Stimulated activated effector memory CD8-positive, alpha-beta T cell treated with anti-CD3 and anti-CD28 coated beads, Interleukin-12 subunit alpha, Interleukin-12 subunit beta, amount 100 ng/mL, for 72 hours (primary cell): ENCODE data around the gene PGA4.
A peak's percentile ranks its signal among the peaks of the same experiment; 100 is the strongest.
"Not testable (repeated sequence)": the region's sequence is repeated elsewhere in the genome, so short reads cannot be mapped to it uniquely, and the experiment has no call there.

ENCODE experiments used
- ATAC-seq: fragments of 150-1000 bp; cut with Tn5 transposase; 2 replicates; pipeline ENCODE4 v1.10.0; 2021
- DNase-seq, 2 donors: peaks; one replicate each; pipeline ENCODE4 v3.0.0; 2021 to 2022; ENCODE audit warnings: low spot score in 2 of 2
- H3K27ac Mint-ChIP-seq: one replicate; pipeline ENCODE4 v1.8.0; 2022; ENCODE audit warnings: mild to moderate bottlenecking, mixed read lengths
- H3K36me3 Mint-ChIP-seq: one replicate; pipeline ENCODE4 v1.8.0; 2022; ENCODE audit warnings: mild to moderate bottlenecking, mixed read lengths
- H3K4me1 Mint-ChIP-seq: one replicate; pipeline ENCODE4 v1.8.0; 2022; ENCODE audit warnings: mixed read lengths
- H3K4me3 Mint-ChIP-seq: one replicate; pipeline ENCODE4 v1.8.0; 2022; ENCODE audit warnings: mild to moderate bottlenecking, mixed read lengths
- H3K9me3 Mint-ChIP-seq: one replicate; pipeline ENCODE4 v1.8.0; 2022; ENCODE audit warnings: mixed read lengths

PGA4 gene

DNA sequence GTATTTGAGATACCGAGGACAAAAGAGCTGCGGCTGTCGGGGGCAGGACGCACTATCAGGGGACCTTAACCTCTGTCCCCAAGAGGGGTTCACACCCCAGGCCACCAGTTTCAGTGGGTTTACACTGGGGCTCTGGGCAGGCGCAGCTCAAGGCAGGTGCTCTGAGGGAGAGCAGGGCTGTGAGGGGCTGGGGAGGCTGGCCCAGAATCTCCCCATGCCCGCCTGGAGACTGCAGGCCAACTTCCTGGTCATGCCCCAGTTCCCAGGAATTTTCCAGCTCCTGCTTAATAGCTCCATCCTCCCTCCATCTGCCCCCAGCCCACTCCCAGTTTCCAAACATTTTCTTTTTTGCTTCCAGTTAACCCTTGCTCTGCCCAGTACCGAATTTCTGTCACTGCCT lies 26.4 kb upstream of the PGA4 start:
- no peak overlapping the region for H3K27ac Mint-ChIP-seq
- no peak for DNase-seq
- no peak overlapping the region for H3K4me3 Mint-ChIP-seq
- H3K4me1 Mint-ChIP-seq: no peaks in the 10 kb centered on the region
- ATAC-seq: no peak
- no peaks in the 10 kb centered on the region for H3K36me3 Mint-ChIP-seq
- H3K9me3 Mint-ChIP-seq: no peaks in the 10 kb centered on the region

GRCh38 chr11:61198361-61198760 lies 23.8 kb upstream of the PGA4 start:
- H3K4me3 Mint-ChIP-seq: no peak overlapping the region
- H3K27ac Mint-ChIP-seq: no peak overlapping the region
- ATAC-seq: no peak
- DNase-seq: no peak
- H3K4me1 Mint-ChIP-seq: no peaks in the 10 kb centered on the region
- no peaks in the 10 kb centered on the region for H3K36me3 Mint-ChIP-seq
- H3K9me3 Mint-ChIP-seq: no peaks in the 10 kb centered on the region

DNA sequence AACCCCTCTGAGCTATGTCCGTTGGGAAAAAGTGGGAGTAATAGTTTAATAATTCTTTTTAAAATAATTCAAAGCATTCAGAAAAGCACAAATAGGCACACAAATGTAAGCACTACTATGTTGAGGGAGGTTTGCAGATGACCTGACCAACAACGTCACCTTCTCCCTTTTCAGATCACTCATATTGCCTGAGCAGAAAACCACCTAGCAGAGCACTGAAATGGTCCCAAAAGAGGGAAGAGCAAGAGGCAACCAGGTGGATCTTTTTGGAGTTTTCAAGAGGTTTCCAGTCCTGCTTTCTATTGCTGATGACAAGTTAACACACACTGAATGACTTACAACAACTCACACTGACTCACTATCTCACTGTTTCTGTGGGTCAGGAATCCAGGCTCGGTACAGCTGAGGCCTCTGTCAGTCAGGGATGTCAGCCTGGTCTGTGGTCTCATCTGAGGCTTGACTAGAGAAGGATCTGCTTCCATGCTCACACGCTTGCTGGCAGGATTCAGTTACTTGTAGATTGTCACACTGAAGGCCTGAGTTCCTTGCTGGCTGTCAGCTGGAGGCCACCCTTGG lies 23.1 kb upstream of the PGA4 start:
- DNase-seq (no peak), ATAC-seq (peak; percentile 62)
- Mint-ChIP-seq H3K4me3 (no peak overlapping the region), H3K9me3 (no peaks in the 10 kb centered on the region), H3K36me3 (no peaks in the 10 kb centered on the region), H3K27ac (no peak overlapping the region), H3K4me1 (no peaks in the 10 kb centered on the region)

DNA sequence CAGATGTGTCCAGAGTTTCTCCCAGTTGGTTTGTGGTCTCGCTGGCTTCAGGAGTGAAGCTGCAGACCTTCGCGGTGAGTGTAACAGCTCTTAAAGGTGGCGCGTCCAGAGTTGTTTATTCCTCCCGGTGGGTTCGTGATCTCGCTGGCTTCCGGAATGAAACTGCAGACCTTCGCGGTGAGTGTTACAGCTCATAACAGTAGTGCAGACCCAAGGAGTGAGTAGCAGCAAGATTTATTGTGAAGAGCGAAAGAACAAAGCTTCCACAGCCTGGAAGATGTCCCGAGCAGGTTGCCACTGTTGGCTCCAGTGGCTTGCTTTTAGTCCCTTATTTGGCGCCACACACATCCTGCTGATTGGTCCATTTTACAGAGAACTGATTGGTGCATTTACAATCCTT lies 20.7 kb upstream of the PGA4 start:
- Mint-ChIP-seq H3K9me3 (no peaks in the 10 kb centered on the region), H3K4me1 (no peaks in the 10 kb centered on the region), H3K36me3 (no peaks in the 10 kb centered on the region), H3K27ac (no peak overlapping the region), H3K4me3 (no peak overlapping the region)
- DNase-seq: no peak
- no peak for ATAC-seq

GRCh38 chr11:61202950-61203746 lies 19.0 kb upstream of the PGA4 start, which contains the start of gene PGA3:
Gene PGA3, plus strand, starts transcription at chr11:61203515. Its CDS starts 50 bp downstream, at chr11:61203565.
- H3K36me3 Mint-ChIP-seq, H3K4me3 Mint-ChIP-seq, ATAC-seq, H3K4me1 Mint-ChIP-seq, H3K27ac Mint-ChIP-seq, DNase-seq, H3K9me3 Mint-ChIP-seq: not testable (repeated sequence)

- H3K9me3 Mint-ChIP-seq, H3K4me1 Mint-ChIP-seq, H3K4me3 Mint-ChIP-seq, H3K36me3 Mint-ChIP-seq, H3K27ac Mint-ChIP-seq, DNase-seq, ATAC-seq: not testable (repeated sequence)
Measured at GRCh38 chr11:61203873-61204272, 18.3 kb upstream of the PGA4 start.

DNA sequence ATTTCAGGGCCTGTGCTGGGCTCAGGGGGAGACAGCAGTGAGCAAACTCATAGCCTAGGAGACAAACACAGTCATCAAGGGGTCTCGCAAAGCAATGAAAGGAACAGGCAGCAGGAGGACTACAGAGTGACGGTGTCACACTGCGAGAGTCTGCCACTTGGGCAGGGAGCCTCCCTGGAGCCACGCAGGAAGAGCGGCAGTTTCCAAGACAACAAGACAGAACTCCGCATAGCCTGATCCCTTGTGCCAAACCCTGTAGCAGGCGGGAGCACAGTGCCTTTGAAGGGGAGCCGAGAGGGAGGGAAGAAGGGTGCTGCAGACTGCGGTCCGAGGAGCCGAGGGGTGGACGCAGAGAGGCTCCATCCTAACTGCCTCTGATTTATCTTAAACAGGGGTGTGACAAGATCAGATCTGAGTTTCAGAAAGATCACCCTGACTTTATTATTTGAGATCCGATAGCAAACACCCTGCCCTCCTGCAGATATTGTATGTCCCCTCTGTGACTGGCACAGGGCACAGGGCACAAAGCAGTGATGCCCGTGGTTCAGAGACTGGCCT lies 17.6 kb upstream of the PGA4 start:
- not testable (repeated sequence) for H3K4me1 Mint-ChIP-seq, H3K36me3 Mint-ChIP-seq, H3K9me3 Mint-ChIP-seq, H3K27ac Mint-ChIP-seq, ATAC-seq, H3K4me3 Mint-ChIP-seq
- DNase-seq: peak in 1 of 2 donors; percentile 44

DNA sequence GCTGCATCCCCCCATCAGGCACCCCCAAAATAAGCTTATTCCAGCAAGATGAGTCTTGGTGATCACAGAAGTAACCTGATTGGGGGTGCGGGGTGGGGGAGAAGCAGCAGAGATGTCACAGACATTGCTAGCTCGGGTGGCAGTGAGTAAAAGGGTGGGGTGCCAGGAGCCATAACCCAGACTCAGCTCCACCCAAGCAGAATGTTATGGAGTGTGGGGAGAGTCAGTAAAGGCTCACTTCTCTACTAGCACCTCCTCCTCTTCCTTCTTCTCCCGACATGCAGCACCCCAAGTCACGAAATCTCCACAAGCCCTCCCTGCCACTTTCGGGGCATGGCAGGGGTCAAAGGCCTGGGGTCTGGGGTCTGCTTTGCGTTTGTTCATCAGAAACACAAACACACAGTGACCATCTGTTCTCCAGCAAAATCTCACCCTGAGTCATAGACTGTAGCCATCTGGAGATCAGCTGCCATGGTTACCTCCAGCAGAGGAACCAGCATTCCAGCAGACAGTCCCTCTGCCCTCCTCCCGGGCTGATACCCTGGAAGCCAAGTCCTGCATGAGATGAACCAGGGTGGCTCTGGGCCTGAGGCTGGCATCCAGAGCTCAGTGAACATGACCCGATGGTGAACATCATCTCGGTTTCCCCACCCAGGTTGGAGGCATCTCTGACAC lies 14.4 kb upstream of the PGA4 start:
- H3K9me3 Mint-ChIP-seq, H3K27ac Mint-ChIP-seq, H3K4me3 Mint-ChIP-seq, H3K4me1 Mint-ChIP-seq, ATAC-seq, DNase-seq, H3K36me3 Mint-ChIP-seq: not testable (repeated sequence)

GRCh38 chr11:61210629-61211028 lies 11.5 kb upstream of the PGA4 start:
- H3K9me3 Mint-ChIP-seq, H3K27ac Mint-ChIP-seq, H3K4me3 Mint-ChIP-seq, H3K36me3 Mint-ChIP-seq, ATAC-seq, H3K4me1 Mint-ChIP-seq, DNase-seq: not testable (repeated sequence)

- H3K4me3 Mint-ChIP-seq, ATAC-seq, H3K36me3 Mint-ChIP-seq, H3K9me3 Mint-ChIP-seq, H3K4me1 Mint-ChIP-seq, H3K27ac Mint-ChIP-seq, DNase-seq: not testable (repeated sequence)
Measured at GRCh38 chr11:61211327-61211952, 10.7 kb upstream of the PGA4 start.

DNA sequence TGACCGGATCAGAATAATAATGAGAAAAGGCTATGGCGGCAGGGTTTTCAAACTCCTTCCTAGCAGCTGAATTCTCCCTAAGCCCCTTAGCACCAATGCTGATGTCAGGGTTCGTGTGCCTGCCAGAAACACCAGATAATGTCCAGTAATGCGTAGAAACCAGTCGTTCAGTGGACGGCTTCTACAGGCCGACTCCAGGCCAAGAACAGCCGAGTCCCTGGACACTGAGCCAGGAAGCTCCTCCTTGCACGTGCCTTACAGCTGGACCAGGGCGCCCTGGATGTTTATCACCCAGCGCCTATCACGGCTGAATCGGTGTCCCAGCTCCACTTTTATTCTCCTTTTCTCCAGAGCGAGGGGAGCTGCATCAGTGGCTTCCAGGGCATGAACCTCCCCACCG lies 9.9 kb upstream of the PGA4 start:
- H3K36me3 Mint-ChIP-seq, H3K9me3 Mint-ChIP-seq, ATAC-seq, H3K4me1 Mint-ChIP-seq, DNase-seq, H3K4me3 Mint-ChIP-seq, H3K27ac Mint-ChIP-seq: not testable (repeated sequence)

- H3K4me3 Mint-ChIP-seq, H3K36me3 Mint-ChIP-seq, ATAC-seq, H3K9me3 Mint-ChIP-seq, H3K27ac Mint-ChIP-seq, DNase-seq, H3K4me1 Mint-ChIP-seq: not testable (repeated sequence)
Measured at GRCh38 chr11:61213711-61214324, 8.3 kb upstream of the PGA4 start.

DNA sequence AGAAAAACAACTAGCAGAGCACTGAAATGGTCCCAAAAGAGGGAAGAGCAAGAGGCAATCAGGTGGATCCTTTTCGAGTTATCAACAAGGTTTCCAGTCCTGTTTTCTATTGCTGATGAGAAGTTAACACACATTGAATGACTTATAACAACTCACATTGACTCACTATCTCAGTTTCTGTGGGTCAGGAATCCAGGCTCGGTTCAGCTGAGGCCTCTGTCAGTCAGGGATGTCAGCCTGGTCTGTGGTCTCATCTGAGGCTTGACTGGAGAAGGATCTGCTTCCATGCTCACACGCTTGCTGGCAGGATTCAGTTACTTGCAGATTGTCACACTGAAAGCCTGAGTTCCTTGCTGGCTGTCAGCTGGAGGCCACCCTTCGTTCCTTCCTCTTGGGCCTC lies 3.8 kb upstream of the PGA4 start:
- not testable (repeated sequence) for H3K27ac Mint-ChIP-seq, H3K36me3 Mint-ChIP-seq, DNase-seq, H3K9me3 Mint-ChIP-seq, H3K4me3 Mint-ChIP-seq, H3K4me1 Mint-ChIP-seq
- peak; percentile 59 for ATAC-seq

DNA sequence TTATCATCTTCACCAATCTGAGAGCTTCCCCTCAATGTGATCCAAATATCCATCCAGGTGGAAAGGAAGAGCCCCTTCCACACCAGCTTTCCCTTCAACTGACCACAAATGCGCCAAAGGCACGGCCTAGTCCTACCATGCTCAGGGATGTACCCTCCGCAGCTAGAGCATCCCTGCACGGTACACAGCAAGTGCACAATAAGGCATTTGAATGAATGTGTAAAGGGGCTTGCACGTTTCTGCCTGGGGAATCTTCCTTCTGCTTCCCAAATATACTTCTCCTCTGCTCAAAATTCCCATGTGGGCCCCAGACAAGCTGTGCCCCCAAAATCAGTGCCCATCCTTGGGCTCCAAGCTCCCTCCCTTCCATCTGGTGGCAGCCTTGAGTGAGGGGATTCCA lies 3.1 kb upstream of the PGA4 start:
- ATAC-seq, H3K36me3 Mint-ChIP-seq, H3K4me1 Mint-ChIP-seq, H3K27ac Mint-ChIP-seq, H3K9me3 Mint-ChIP-seq, H3K4me3 Mint-ChIP-seq: not testable (repeated sequence)
- DNase-seq: peak in 1 of 2 donors; percentile 47

DNA sequence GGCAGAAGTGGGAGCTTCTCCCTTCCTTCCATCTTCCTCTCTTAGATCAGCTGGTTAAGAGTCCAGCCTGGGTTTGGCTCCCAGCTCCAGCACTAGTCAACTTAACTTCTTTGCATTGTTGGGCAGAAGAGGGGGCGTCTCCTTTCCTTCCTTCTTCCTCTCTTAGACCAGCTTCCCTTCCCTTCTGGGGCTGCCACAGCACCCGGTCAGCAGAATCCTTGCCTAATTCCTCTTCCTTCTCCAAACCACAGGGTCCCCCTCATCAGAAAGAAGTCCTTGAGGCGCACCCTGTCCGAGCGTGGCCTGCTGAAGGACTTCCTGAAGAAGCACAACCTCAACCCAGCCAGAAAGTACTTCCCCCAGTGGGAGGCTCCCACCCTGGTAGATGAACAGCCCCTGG lies 545 bp downstream of the PGA4 start:
- not testable (repeated sequence) for H3K4me3 Mint-ChIP-seq, H3K4me1 Mint-ChIP-seq, H3K27ac Mint-ChIP-seq, ATAC-seq, H3K36me3 Mint-ChIP-seq, H3K9me3 Mint-ChIP-seq, DNase-seq
